ENCODE data around the gene SGMS1.
"Not testable (repeated sequence)": the region's sequence is repeated elsewhere in the genome, so short reads cannot be mapped to it uniquely, and the experiment has no call there.

SGMS1 gene

GRCh38 chr10:50355693-50356480 lies 267.9 kb downstream of the SGMS1 start:
- not testable (repeated sequence) for DNase-seq

GRCh38 chr10:50351483-50352146 lies 272.1 kb downstream of the SGMS1 start:
- no peak for DNase-seq

- DNase-seq: no peak
Measured at GRCh38 chr10:50350366-50350765, 273.4 kb downstream of the SGMS1 start.

- DNase-seq: no peak
Measured at GRCh38 chr10:50349554-50349953, 274.2 kb downstream of the SGMS1 start.

GRCh38 chr10:50347394-50347802 lies 276.4 kb downstream of the SGMS1 start:
- no peak for DNase-seq

- DNase-seq: no peak
Measured at GRCh38 chr10:50346942-50347341, 276.8 kb downstream of the SGMS1 start.

GRCh38 chr10:50345545-50345944 lies 278.2 kb downstream of the SGMS1 start:
- no peak for DNase-seq

- DNase-seq: no peak
Measured at GRCh38 chr10:50343702-50344331, 279.9 kb downstream of the SGMS1 start.

- no peak for DNase-seq
Measured at GRCh38 chr10:50341987-50342386, 281.8 kb downstream of the SGMS1 start.

- DNase-seq: no peak
Measured at GRCh38 chr10:50336140-50336539, 287.6 kb downstream of the SGMS1 start.

- DNase-seq: no peak
Measured at GRCh38 chr10:50335397-50335796, 288.4 kb downstream of the SGMS1 start.

- DNase-seq: no peak
Measured at GRCh38 chr10:50334273-50334672, 289.5 kb downstream of the SGMS1 start.

GRCh38 chr10:50333872-50334271 lies 289.9 kb downstream of the SGMS1 start:
- DNase-seq: no peak

GRCh38 chr10:50332108-50332842 lies 291.5 kb downstream of the SGMS1 start:
- DNase-seq: no peak

GRCh38 chr10:50331486-50331885 lies 292.3 kb downstream of the SGMS1 start:
- DNase-seq: no peak

GRCh38 chr10:50326757-50327701 lies 296.7 kb downstream of the SGMS1 start:
- no peak for DNase-seq

GRCh38 chr10:50326172-50326555 lies 297.6 kb downstream of the SGMS1 start:
- DNase-seq: no peak

GRCh38 chr10:50325449-50326171 lies 298.1 kb downstream of the SGMS1 start:
- no peak for DNase-seq

GRCh38 chr10:50324680-50325393 lies 298.9 kb downstream of the SGMS1 start:
- no peak for DNase-seq

- no peak for DNase-seq
Measured at GRCh38 chr10:50324046-50324445, 299.7 kb downstream of the SGMS1 start.

GRCh38 chr10:50322077-50322476 lies 301.7 kb downstream of the SGMS1 start:
- DNase-seq: no peak
